H54 (cell line): ENCODE measurements around the gene ADGRA1.
"Not testable (repeated sequence)": the region's sequence is repeated elsewhere in the genome, so short reads cannot be mapped to it uniquely, and the experiment has no call there.

Source experiments
- DNase-seq: peaks from one replicate; pipeline ENCODE4 v3.0.0; 2011; ENCODE audit warnings: low spot score, mixed read lengths; ENCODE audit not compliant: insufficient read length
- FAIRE-seq: peaks from 3 replicates; lab custom pipeline; 2011; peaks lifted over from hg19 to GRCh38; lab: Jason Lieb, UNC
- POLR2A ChIP-seq: IDR thresholded peaks from 2 replicates; pipeline ENCODE4 v1.6.1; 2011; ENCODE audit warnings: low read depth, mild to moderate bottlenecking, low read length

Gene ADGRA1

GRCh38 chr10:133166828-133167692, 79.3 kb downstream of the ADGRA1 start:
- no peak for DNase-seq
- TF ChIP-seq POLR2A = no peak
- no peak for FAIRE-seq

DNA sequence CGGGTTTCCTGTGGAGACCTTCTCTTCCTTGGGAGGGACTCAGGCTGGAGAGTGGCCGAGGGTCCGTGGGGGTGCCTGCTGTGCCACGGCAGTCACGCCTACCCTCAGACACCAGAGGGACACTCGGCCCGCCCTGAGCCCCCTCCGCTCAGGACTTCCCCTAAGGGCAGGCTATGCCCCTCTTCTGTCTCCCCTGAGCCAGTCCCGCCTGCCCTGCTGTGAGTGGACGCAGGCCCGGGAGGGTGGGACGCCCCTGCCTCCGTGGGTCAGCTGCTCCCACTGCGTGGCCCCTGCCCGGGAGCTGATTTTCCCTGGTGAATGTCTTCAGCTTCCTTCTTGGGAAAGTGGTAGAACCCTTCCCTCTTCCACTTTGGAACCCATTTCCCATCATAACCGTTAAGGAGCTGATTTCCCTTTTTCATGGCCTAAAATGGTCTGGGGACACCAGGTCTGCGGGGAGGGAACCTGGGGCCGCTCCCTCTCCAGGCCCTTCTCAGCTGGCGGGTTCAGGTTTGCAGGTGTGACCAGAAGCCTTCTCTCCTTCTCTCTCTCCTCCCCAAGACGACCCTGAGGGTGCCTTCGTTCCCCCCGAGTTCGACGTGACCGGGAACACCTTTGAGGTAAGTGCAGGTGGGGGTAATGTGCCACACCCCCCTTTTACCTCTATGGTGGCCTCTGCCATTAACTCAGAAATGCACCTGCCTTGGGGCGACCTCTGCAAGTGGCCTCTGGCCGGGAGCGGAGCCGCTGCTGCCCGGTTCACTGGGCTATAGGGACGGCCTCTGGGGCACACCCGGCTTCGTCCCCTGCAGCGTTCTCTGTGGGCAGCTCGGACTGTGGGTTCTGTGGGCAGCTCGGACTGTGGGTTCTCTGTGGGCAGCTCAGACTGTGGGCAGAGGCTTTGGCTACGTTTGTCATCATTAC, 80.2 kb downstream of the ADGRA1 start:
- TF ChIP-seq POLR2A = no peak
- FAIRE-seq = no peak
- no peak for DNase-seq

- FAIRE-seq (no peak), DNase-seq (no peak)
- TF ChIP-seq POLR2A = no peak
These were observed 80.9 kb downstream of the ADGRA1 start for GRCh38 chr10:133168617-133169031.

- TF ChIP-seq POLR2A = no peak
- FAIRE-seq (no peak), DNase-seq (no peak)
These were observed 81.6 kb downstream of the ADGRA1 start for GRCh38 chr10:133169173-133169947.

GRCh38 chr10:133170092-133170491, 82.4 kb downstream of the ADGRA1 start:
- FAIRE-seq = no peak
- TF ChIP-seq POLR2A = no peak
- DNase-seq = no peak

DNA sequence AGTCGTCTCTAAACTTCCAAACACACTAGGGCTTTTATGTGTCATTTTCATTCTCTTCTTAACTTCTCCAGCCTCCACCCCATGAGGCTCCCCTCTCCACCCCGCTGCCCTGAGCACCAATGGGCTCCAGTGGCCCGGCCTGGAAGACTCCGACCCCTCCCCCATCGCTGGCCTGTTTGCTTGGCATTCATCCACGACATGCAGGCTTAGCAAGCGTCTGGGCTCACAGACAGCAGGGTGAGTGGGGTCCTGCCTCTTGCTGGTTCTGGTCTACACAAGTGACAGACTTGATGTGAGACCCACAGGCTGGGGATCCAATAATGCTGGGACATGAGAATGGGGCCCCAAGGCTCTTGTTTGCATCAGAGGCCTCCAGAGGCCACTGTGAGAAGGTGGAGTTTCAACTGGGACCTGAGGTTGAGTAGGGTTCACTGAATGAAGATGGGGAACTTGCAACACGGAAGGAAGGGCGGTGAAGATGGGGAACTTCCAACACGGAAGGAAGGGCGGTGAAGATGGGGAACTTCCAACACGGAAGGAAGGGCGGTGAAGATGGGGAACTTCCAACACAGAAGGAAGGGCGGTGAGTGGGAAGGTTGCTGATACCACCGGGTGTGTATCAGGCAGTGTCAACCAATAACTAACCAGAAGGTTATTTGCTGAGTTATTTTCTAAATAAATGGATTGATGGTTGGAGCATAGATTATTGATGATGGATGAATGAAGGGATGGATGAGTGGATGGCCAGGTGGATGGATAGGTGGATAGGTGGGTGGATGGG, 86.3 kb downstream of the ADGRA1 start:
- no peak for FAIRE-seq
- no peak for TF ChIP-seq POLR2A

GRCh38 chr10:133174689-133175263, 87.1 kb downstream of the ADGRA1 start:
- TF ChIP-seq POLR2A = no peak
- no peak for DNase-seq
- FAIRE-seq = no peak

More for the DNA sequence above, 86.3 kb downstream of the ADGRA1 start:
- DNase-seq = no peak

GRCh38 chr10:133175624-133176023, 87.9 kb downstream of the ADGRA1 start:
- not testable (repeated sequence) for DNase-seq, FAIRE-seq

- TF ChIP-seq POLR2A = no peak
- DNase-seq (no peak), FAIRE-seq (no peak)
These were observed 88.8 kb downstream of the ADGRA1 start for GRCh38 chr10:133176546-133176945.

- no peak for FAIRE-seq
- TF ChIP-seq POLR2A = no peak
- DNase-seq = no peak
These were observed 89.8 kb downstream of the ADGRA1 start for GRCh38 chr10:133177380-133178157.

- FAIRE-seq = no peak
- DNase-seq = no peak
These were observed 90.8 kb downstream of the ADGRA1 start for GRCh38 chr10:133178357-133179127.

More at GRCh38 chr10:133178357-133179127, 90.8 kb downstream of the ADGRA1 start:
- TF ChIP-seq POLR2A = no peak
